ENCODE data around the gene RC3H1.

- no peak for TF ChIP-seq CTCF (IDR thresholded peaks at IDR 0.05)
- TF ChIP-seq POLR2A (IDR thresholded peaks at IDR 0.05): no peak
- no peak for TF ChIP-seq POLR2AphosphoS5 (IDR thresholded peaks at IDR 0.05; ENCODE audit: insufficient read depth in 1 of 2, low read depth in 1 of 2)
Measured at GRCh38 chr1:173903827-173904531, 118.2 kb downstream of the RC3H1 start.
